ENCODE data around the gene ING4. TPM values are rescaled to one million over a fixed set of nuclear protein-coding genes. Genes with fewer than 3 reads are reported as not detected.

The ING4 gene
- total RNA-seq, 1 donor from 2014 or later, result 41.3 TPM

GRCh38 chr12:6613776-6614512, 49.0 kb downstream of the ING4 start:
- DNase-seq (peak; percentile 91), ATAC-seq (peak; percentile 88)
- Histone ChIP-seq H3K4me1 (peaks cover 37% of the 10 kb centered on the region), H3K9me3 (no peaks in the 10 kb centered on the region), H3K4me3 (peak overlapping the region; percentile 5), H3K36me3 (no peaks in the 10 kb centered on the region), H3K27me3 (ENCODE audit: low read depth) (no peaks in the 10 kb centered on the region), H3K27ac (peak overlapping the region; percentile 87)
- no peak for TF ChIP-seq CTCF (IDR thresholded peaks at IDR 0.05)
- intact Hi-C loops (cut with DNase I), result no loop called here

- TF ChIP-seq CTCF (IDR thresholded peaks at IDR 0.05), result no peak
These were observed 49.7 kb downstream of the ING4 start for GRCh38 chr12:6613015-6613775.

DNA sequence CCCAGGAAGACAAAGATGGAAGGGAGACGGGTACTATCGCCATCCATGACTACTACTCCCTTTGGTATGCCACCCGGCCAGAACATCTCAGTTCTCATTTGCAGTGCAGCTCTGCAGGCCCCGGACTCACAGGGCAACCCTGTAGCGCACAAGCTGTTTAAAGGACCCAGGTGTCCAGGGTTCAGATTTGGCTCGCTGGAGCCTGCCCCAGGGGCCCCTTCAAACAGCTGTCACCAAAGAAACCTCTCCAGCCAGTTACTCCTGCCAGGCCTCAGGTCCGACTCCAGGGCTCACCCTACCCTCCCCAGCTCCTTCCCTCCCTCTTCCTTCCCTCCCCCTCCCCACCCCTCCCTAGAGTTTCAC, 50.3 kb downstream of the ING4 start:
- no peaks in the 10 kb centered on the region for H3K27me3 ChIP-seq (ENCODE audit: low read depth)
- TF ChIP-seq CTCF (IDR thresholded peaks at IDR 0.05), result no peak
- H3K36me3 ChIP-seq, result no peaks in the 10 kb centered on the region
- no peak overlapping the region for H3K4me3 ChIP-seq
- ATAC-seq (no peak), DNase-seq (no peak)
- intact Hi-C loops (cut with DNase I), result no loop called here
- no peaks in the 10 kb centered on the region for H3K9me3 ChIP-seq
- H3K4me1 ChIP-seq, result peaks cover 27% of the 10 kb centered on the region
- peak overlapping the region; percentile 87 for H3K27ac ChIP-seq

More at GRCh38 chr12:6613015-6613775, 49.7 kb downstream of the ING4 start:
- Histone ChIP-seq H3K9me3 (no peaks in the 10 kb centered on the region), H3K4me1 (peaks cover 30% of the 10 kb centered on the region), H3K36me3 (no peaks in the 10 kb centered on the region), H3K4me3 (peak overlapping the region; percentile 33), H3K27ac (peak overlapping the region; percentile 87), H3K27me3 (ENCODE audit: low read depth) (no peaks in the 10 kb centered on the region)
- intact Hi-C loops (cut with DNase I), result no loop called here
- ATAC-seq (peak; percentile 55 to 59), DNase-seq (peak; percentile 86)

GRCh38 chr12:6612247-6612646, 50.7 kb downstream of the ING4 start:
- Histone ChIP-seq H3K4me1 (peaks cover 27% of the 10 kb centered on the region), H3K9me3 (no peaks in the 10 kb centered on the region), H3K27me3 (ENCODE audit: low read depth) (no peaks in the 10 kb centered on the region), H3K4me3 (no peak overlapping the region), H3K36me3 (no peaks in the 10 kb centered on the region), H3K27ac (peak overlapping the region; percentile 87)
- no peak for ATAC-seq
- DNase-seq, result no peak
- TF ChIP-seq CTCF (IDR thresholded peaks at IDR 0.05), result no peak
- intact Hi-C loops (cut with DNase I), result no loop called here

GRCh38 chr12:6608592-6609281, 54.2 kb downstream of the ING4 start:
- ATAC-seq (no peak), DNase-seq (no peak)
- no peaks in the 10 kb centered on the region for H3K9me3 ChIP-seq
- intact Hi-C loops (cut with DNase I), result no loop called here
- peak overlapping the region; percentile 73 for H3K27ac ChIP-seq
- no peaks in the 10 kb centered on the region for H3K36me3 ChIP-seq
- peaks cover 44% of the 10 kb centered on the region for H3K4me1 ChIP-seq
- no peak for TF ChIP-seq CTCF (IDR thresholded peaks at IDR 0.05)
- no peaks in the 10 kb centered on the region for H3K27me3 ChIP-seq (ENCODE audit: low read depth)
- no peak overlapping the region for H3K4me3 ChIP-seq

All from lower lobe of right lung (tissue), 2 donors.